Head of caudate nucleus (tissue), 42 donors: ENCODE data around the gene BAZ2B.

Source experiments
- DNase-seq, 42 donors: peaks; one replicate each; pipeline versions ENCODE4 v3.0.0 to v3.0.0-alpha.2; 2020 to 2021; ENCODE audit warnings: mixed read lengths in 7 of 42
- intact Hi-C: fragments of 100-400 bp; cut with DNase I; formaldehyde crosslinking; loops from one replicate; pipeline ENCODE4 v1.15.0; 2022

Gene BAZ2B

DNA sequence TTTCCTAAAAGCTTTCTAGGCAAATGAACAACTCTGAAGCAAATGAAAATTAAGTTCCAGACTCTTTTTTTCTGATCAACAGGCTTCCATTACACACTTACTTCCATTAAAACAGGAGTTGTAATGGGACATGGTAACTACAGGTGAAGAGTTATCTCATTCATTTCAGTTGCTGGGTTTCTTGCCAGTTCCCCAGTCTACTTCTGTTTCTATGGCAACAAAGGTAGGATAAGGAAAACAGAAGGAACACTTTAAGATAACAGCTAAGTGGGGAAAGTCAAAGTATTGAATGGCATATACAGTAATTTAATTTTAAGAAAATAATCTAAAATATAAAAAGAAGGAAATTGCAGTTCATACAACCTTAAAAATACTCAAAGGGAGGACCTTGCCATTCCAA, 25.1 kb downstream of the BAZ2B start:
- intact Hi-C loops: no loop called here
- no peak for DNase-seq

DNA sequence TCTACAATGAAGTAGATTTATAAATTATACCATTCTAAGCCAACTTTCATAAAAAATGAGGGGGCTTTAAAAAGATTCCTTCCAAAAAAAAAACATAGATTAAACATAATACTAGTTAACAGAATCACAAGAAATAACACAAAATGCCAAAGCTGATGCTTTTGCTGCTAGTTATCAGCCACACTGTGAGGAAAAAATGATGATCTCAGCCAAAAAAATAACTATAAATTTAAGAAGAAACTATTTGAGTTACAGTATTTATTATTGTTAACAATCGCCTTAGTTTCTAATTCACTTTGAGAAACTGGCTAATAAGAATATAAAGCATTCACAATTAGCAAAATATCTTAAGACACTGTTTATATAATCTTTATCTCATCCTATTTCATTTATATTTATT, 27.1 kb downstream of the BAZ2B start:
- no peak for DNase-seq

DNA sequence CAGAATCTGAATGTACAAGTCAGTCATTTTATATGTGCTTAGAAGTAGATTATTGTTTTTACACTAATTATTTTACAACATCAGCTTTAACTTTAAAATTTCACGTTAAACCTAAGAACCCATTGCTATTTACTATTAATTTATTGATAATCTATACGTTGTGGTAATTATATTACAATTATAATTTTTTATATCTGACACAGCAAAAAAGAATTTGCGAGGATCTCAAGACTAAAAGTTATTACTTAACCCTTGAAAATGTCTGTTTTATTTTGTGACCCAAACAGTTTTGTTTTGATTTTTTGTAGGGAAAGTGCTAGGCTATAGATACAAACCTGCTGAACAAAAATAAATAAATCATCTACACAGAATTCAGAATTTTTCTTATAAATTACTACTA, 30.3 kb downstream of the BAZ2B start:
- intact Hi-C loops: no loop called here

More for the DNA sequence above, 27.1 kb downstream of the BAZ2B start:
- intact Hi-C loops: no loop called here

DNA sequence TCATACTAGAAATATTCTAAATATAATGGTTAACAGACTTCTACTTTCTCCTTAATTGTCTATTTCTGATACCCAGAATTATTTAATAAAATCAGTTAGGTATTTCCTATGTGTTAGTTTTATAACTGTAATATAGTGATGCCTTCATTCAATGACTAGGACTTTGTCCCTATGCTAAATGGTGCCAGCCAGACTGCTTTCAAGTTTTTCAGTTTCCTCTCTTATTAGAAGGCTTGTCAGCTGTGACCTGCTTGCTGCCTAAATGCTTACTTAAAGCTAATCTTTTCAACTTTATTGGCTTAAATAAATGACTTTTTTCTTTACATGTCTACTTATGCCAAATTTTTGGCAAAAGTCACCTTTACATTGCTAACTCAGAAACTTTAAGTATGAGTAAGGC, 30.7 kb downstream of the BAZ2B start:
- no peak for DNase-seq
- intact Hi-C loops: no loop called here

More for the DNA sequence above, 30.3 kb downstream of the BAZ2B start:
- DNase-seq: no peak

DNA sequence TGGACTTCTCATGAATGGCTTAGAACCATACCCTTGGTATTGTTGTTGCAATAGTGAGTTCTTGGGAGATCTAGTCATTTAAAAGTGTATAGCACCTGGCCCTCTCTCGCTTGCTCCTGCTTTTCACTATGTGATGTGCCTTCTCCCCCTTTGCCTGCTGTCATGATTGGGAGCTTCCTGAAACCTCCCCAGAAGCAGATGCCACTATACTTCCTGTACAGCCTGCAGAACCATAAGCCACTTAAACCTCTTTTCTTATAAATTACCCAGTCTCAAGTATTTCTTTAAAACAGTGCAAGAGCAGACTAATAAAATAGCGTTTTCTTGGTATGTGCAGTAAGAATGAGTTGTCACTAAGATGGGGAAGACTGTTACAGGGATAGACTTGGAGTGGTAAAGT, 31.6 kb downstream of the BAZ2B start:
- DNase-seq: no peak
- intact Hi-C loops: no loop called here

GRCh38 chr2:159573846-159574606, 42.3 kb downstream of the BAZ2B start:
- intact Hi-C loops: no loop called here

GRCh38 chr2:159573294-159573693, 43.1 kb downstream of the BAZ2B start:
- intact Hi-C loops: no loop called here
- DNase-seq: no peak

More at GRCh38 chr2:159573846-159574606, 42.3 kb downstream of the BAZ2B start:
- DNase-seq: no peak

DNA sequence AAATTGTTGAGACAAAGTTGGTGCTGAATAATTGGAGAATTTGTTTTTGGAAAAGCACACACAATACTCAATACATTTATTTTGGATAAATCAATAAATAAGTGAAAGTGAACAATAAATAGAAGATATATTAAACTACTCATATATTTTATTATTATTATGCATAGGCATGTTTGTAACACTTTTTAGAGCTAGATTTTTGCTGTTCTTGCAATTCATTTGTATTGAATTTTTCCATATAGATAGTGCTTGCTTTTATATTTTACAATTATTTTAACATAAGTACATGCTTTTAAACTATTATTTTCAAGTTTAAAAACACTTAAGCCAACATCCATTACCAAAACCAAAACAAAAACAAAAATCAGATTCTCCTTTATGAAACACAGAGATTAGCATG, 43.9 kb downstream of the BAZ2B start:
- intact Hi-C loops: no loop called here
- DNase-seq: no peak

DNA sequence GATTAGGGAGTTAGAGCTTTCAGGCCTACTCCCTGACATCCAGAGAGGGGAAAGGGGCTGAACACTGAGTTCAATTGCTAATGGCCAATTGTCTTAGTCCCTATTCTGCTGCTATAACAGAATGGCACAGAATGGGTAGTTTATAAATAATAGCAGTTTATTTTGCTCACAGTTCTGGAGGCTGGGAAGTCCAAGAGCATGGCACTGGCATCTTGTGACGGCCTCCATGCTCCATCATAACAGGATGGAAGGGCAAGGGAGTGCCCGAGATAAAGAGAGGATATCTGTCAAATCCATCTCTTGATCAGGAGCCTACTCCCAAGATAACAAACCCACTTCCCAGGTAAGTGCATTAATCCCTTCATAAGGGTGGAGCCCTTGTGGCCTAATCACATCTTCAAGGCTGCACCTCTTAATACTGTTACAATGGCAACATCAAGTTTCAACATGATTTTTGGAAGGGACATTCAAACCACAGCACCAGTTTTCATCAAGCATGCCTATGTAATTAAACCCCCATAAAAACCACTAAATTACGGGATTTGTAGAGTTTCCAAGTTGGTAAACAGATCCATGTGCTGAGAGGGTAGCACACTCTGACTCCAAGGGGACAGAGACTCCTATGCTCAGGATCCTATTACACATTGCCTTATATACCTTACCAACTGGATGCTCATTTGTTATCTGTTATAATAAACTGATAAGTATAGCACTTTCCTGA, 44.6 kb downstream of the BAZ2B start:
- intact Hi-C loops: no loop called here
- no peak for DNase-seq

GRCh38 chr2:159564081-159564480, 52.3 kb downstream of the BAZ2B start:
- no peak for DNase-seq
- intact Hi-C loops: no loop called here

- intact Hi-C loops: no loop called here
- no peak for DNase-seq
Observed at GRCh38 chr2:159562248-159562647, 54.1 kb downstream of the BAZ2B start.

GRCh38 chr2:159561786-159562185, 54.6 kb downstream of the BAZ2B start:
- intact Hi-C loops: no loop called here

GRCh38 chr2:159561242-159561641, 55.1 kb downstream of the BAZ2B start:
- no peak for DNase-seq
- intact Hi-C loops: no loop called here

More at GRCh38 chr2:159561786-159562185, 54.6 kb downstream of the BAZ2B start:
- no peak for DNase-seq

DNA sequence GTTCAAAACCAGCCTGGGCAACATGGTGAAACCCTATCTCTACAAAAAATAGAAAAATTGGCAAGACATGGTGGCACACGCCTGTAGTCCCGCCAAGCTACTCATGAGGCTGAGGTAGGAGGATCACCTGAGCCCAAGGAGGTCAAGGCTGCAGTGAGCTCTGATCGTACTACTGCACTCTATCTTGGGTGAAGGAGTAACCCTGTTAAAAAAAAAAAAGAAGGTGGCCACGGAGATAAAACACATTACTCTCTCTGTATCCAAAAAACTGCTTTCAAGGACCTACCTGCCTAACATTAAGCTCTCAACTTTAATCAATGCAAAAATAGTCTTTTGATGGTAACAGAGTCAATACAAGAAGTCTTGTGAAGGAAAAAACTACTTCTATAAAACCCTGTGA, 57.3 kb downstream of the BAZ2B start:
- intact Hi-C loops: no loop called here
- no peak for DNase-seq

- no peak for DNase-seq
- intact Hi-C loops: no loop called here
Observed at GRCh38 chr2:159558479-159558878, 57.9 kb downstream of the BAZ2B start.

DNA sequence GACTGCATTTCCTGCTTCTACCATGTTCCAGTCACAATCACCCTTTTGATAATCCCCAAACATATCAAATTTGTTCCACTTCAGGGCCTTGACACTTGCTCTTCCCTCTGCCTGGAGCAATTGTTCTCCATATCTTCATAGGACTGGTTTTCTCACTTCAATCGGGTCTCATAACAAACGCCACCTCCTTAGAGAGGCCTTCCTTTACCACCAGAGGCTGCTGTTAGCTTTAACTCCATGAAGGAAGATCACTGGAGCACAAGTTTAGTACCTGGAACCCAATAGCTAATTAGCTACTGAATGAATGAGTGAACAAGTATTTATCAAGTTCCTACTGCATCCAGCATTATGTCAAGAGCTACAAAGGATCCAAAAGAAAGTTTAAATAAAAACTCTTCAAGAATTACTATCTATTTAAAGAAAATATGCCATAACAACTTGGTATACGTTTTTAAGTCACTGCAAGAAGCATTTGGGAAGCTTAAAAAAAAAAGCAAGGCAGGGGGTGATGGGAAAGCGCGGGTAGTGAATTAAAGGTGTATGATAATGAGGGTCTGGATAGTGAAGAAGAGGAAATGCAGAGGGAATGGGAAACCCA, 58.8 kb downstream of the BAZ2B start:
- no peak for DNase-seq
- intact Hi-C loops: no loop called here

GRCh38 chr2:159555651-159556392, 60.5 kb downstream of the BAZ2B start:
- intact Hi-C loops: no loop called here
- DNase-seq: no peak

DNA sequence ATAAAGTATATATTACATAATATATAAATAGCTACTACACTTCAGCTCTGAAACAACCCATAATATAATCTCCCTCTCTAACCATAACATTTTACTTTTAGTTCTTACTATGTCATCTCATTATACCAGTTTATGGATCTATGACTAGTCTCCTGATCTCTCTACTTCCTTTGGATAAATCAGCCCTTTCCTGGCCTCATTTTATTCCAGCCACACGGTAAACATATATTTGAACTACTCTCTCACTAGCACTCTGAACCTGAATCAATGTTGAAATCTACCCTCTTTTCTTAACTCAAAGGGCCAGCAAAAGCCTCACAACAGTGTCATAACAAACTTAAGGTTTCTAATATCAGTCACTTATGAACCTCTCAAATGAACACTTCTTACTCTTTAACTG, 62.6 kb downstream of the BAZ2B start:
- intact Hi-C loops: no loop called here
- no peak for DNase-seq

DNA sequence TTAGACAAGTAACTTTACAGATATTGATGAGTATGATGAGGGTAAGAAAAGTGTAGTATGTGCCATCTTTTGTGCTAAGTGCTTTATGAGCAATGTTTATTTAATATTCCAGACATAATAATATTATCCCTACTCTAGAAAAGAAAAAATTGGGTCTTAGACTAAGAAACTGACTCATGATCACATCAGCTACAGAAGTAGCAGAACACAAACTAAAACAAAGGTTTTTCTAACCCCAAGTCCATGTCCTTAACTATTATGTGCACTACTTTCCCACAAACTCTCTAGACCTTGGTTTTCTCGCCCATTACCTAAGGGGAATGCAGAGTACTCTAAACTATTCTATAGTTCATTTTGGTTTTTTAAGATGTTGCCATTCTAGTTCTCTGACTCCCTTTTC, 64.5 kb downstream of the BAZ2B start:
- DNase-seq: no peak
- intact Hi-C loops: no loop called here

GRCh38 chr2:159550231-159550630, 66.1 kb downstream of the BAZ2B start:
- DNase-seq: no peak
- intact Hi-C loops: no loop called here
